KMS-11 (cell line): ENCODE results near the gene ARRDC1.

ENCODE experiments used
- H2AFZ ChIP-seq: fragments of 200-600 bp; sonication (generic); 2 replicates; pipeline ENCODE4 v1.6.1; 2016; ENCODE audit warnings: antibody characterized with exemption, mixed run types, low read depth
- H3K27ac ChIP-seq: fragments of 200-600 bp; sonication (generic); 2 replicates; pipeline ENCODE4 v1.6.1; 2016; ENCODE audit warnings: mild to moderate bottlenecking, mixed run types
- H3K27me3 ChIP-seq: fragments of 200-600 bp; sonication (generic); 2 replicates; pipeline ENCODE4 v1.6.1; 2017; ENCODE audit warnings: mild to moderate bottlenecking, low read depth, mixed run types, moderate library complexity; ENCODE audit not compliant: insufficient read depth
- H3K36me3 ChIP-seq: fragments of 200-600 bp; sonication (generic); 2 replicates; pipeline ENCODE4 v1.6.1; 2017; ENCODE audit warnings: mild to moderate bottlenecking, mixed run types; ENCODE audit not compliant: insufficient read depth
- H3K4me1 ChIP-seq: fragments of 200-600 bp; sonication (generic); 2 replicates; pipeline ENCODE4 v1.6.1; 2016; ENCODE audit warnings: mild to moderate bottlenecking, low read depth, mixed run types; ENCODE audit not compliant: poor library complexity, severe bottlenecking
- H3K4me2 ChIP-seq: fragments of 200-600 bp; sonication (generic); 2 replicates; pipeline ENCODE4 v1.7.0; 2016; ENCODE audit warnings: mild to moderate bottlenecking, mixed run types
- H3K4me3 ChIP-seq: fragments of 200-600 bp; sonication (generic); IDR thresholded peaks from 2 replicates; pipeline ENCODE4 v1.6.1; 2017; ENCODE audit warnings: low read depth, low read length, mixed read lengths; ENCODE audit not compliant: insufficient read depth
- H3K79me2 ChIP-seq: fragments of 200-600 bp; sonication (generic); 2 replicates; pipeline ENCODE4 v1.6.1; 2016; ENCODE audit warnings: low read depth, mixed run types; ENCODE audit not compliant: insufficient read depth
- H3K9ac ChIP-seq: fragments of 200-600 bp; sonication (generic); 2 replicates; pipeline ENCODE4 v1.6.1; 2016; ENCODE audit warnings: mild to moderate bottlenecking, mixed run types
- H4K20me1 ChIP-seq: fragments of 200-600 bp; sonication (generic); 2 replicates; pipeline ENCODE4 v1.6.1; 2016; ENCODE audit warnings: mild to moderate bottlenecking, mixed run types; ENCODE audit not compliant: insufficient read depth
- TF ChIP-seq, protein P1 (sequence below): fragments of 200-600 bp; sonication (generic); conservative IDR thresholded peaks from 2 replicates; pipeline ENCODE4 v1.6.1; 2017; ENCODE audit warnings: low read depth, mild to moderate bottlenecking, antibody characterized with exemption, low read length, moderate library complexity, mixed read lengths

ARRDC1 gene

DNA sequence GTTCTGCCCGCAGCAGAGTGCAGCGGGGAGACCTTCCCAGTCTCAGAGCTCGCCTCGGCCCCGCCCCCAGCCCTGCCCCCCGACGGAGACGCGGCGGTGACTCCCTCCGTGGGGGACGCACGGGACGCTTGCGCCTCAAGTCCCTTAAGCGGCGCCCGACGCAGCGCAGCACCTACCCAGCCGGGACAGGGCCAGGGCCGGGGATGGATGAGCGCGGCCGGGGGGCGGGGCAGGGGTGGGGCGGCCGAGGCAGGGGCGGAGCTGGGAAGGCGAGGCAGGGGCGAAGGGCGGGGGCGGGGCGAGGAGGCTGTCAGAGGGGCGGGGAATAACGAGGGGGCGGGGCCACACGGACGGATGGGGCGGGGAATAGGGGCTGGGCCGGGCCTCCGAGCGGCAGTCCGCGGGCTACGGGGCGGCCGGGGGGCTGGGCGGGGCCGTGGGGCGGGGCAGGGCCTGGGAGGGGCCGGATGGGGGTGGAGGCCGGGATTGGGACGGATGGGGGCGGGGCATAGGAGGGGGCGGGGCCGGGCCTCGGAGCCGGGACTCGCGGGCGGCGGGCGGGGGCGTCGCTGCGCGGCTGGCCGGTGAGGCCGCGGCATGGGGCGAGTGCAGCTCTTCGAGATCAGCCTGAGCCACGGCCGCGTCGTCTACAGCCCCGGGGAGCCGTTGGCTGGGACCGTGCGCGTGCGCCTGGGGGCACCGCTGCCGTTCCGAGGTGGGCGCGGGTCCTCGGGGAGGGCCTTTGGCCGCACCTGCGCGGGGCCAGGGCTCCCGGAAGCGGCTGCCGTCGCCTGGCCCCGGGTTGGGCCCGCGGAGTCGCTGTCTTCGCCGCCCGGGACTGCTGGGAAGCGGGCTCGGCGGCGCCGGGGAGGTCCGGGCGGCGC lies at the start of gene ARRDC1:
TSS of gene ARRDC1 (plus strand) at position 566 of the 884 bp plus-strand sequence. CDS start at position 598, 32 bp downstream.
- Histone ChIP-seq H4K20me1 (no peaks in the 10 kb centered on the region), H3K27me3 (peaks cover 7% of the 10 kb centered on the region; the same call in 1 of the 2 replicates), H3K4me3 (no peak within 1 kb of the TSS), H3K4me1 (peaks cover 15% of the 10 kb centered on the region), H3K4me2 (peak within 1 kb of the TSS; percentile 96), H3K9ac (peak within 1 kb of the TSS; percentile 37; the same call in 1 of the 2 replicates), H3K79me2 (no peaks in the 10 kb centered on the region), H3K27ac (no peak within 1 kb of the TSS), H2AFZ (peak within 1 kb of the TSS; percentile 61), H3K36me3 (no peaks in the 10 kb centered on the region)
- TF ChIP-seq, protein P1, sequence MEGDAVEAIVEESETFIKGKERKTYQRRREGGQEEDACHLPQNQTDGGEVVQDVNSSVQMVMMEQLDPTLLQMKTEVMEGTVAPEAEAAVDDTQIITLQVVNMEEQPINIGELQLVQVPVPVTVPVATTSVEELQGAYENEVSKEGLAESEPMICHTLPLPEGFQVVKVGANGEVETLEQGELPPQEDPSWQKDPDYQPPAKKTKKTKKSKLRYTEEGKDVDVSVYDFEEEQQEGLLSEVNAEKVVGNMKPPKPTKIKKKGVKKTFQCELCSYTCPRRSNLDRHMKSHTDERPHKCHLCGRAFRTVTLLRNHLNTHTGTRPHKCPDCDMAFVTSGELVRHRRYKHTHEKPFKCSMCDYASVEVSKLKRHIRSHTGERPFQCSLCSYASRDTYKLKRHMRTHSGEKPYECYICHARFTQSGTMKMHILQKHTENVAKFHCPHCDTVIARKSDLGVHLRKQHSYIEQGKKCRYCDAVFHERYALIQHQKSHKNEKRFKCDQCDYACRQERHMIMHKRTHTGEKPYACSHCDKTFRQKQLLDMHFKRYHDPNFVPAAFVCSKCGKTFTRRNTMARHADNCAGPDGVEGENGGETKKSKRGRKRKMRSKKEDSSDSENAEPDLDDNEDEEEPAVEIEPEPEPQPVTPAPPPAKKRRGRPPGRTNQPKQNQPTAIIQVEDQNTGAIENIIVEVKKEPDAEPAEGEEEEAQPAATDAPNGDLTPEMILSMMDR = no peak

DNA sequence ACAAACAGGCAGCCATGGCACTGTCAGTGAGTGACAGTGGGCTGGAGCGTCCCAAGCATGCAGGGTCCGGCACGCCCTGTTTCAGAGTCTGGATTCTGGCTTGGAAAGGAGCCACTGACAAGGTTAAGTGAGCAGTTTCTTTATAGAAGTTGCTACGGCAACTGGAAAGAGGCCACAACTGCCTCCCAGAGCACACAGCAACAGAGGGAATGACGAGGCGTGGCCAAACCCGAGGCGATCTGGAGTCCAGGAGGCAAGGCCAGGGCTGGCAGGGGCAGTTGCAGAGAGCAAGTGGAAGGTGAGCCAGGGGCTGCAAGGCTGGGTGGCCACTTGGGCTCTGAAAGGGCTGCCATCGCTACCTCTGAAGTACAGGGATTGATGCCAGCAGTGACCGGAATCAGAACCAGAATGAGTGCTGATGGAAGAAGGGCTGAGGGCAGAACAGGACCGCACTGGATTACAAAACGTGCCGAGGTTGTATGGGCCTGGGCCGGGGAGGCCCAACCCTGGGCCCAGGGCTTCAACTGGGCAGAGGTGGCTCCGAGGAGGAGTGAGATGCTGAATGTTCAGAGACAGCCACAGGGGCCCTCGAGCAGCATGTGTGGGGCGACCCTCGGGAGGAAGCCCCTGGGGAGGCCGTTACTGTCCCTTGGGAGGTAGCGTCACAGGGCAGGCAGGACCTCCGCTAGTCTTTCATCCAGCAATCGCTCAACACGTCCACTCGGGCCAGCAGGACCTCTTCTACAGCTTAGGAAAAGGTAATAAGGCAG lies 49.2 kb upstream of the ARRDC1 start:
- Histone ChIP-seq H3K4me1 (no peaks in the 10 kb centered on the region), H3K79me2 (no peaks in the 10 kb centered on the region), H4K20me1 (no peaks in the 10 kb centered on the region), H3K27me3 (no peaks in the 10 kb centered on the region), H3K9ac (no peak overlapping the region), H3K4me2 (no peak overlapping the region), H3K4me3 (no peak overlapping the region), H3K36me3 (no peaks in the 10 kb centered on the region), H2AFZ (no peak overlapping the region), H3K27ac (no peak overlapping the region)
- TF ChIP-seq, protein P1 = no peak

DNA sequence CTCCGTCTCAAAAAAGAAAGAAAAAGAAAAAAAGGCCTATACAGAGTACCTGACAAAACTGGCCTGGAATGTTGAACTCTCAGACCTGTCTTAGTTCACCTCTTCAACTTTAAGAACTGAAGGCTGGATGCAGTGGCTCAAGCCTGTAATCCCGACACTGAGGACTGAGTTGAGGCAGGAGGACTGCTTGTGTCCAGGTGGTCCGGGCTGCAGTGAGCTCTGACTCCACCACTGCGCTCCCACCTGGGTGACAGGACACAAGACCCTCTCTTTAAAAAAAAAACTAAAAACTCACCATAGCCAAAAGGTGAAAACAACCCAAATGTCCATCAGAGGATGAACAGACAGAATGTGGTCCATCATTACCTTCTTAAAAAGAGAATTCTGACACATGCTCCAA lies 47.4 kb upstream of the ARRDC1 start:
- Histone ChIP-seq H3K9ac (no peak overlapping the region), H3K4me1 (no peaks in the 10 kb centered on the region), H3K27ac (no peak overlapping the region), H3K27me3 (no peaks in the 10 kb centered on the region), H2AFZ (no peak overlapping the region), H4K20me1 (no peaks in the 10 kb centered on the region), H3K4me3 (no peak overlapping the region), H3K36me3 (no peaks in the 10 kb centered on the region), H3K4me2 (no peak overlapping the region), H3K79me2 (no peaks in the 10 kb centered on the region)
- TF ChIP-seq, protein P1 = no peak

GRCh38 chr9:137564134-137564533 lies 41.4 kb upstream of the ARRDC1 start:
- no peaks in the 10 kb centered on the region for H3K36me3 ChIP-seq
- no peaks in the 10 kb centered on the region for H3K4me1 ChIP-seq
- no peaks in the 10 kb centered on the region for H4K20me1 ChIP-seq
- TF ChIP-seq, protein P1 = no peak
- no peak overlapping the region for H3K4me3 ChIP-seq
- no peaks in the 10 kb centered on the region for H3K27me3 ChIP-seq
- H3K27ac ChIP-seq = no peak overlapping the region
- no peaks in the 10 kb centered on the region for H3K79me2 ChIP-seq
- H3K9ac ChIP-seq = no peak overlapping the region
- H3K4me2 ChIP-seq = no peak overlapping the region
- no peak overlapping the region for H2AFZ ChIP-seq
